ENCODE results near the gene ARL15.

DNA sequence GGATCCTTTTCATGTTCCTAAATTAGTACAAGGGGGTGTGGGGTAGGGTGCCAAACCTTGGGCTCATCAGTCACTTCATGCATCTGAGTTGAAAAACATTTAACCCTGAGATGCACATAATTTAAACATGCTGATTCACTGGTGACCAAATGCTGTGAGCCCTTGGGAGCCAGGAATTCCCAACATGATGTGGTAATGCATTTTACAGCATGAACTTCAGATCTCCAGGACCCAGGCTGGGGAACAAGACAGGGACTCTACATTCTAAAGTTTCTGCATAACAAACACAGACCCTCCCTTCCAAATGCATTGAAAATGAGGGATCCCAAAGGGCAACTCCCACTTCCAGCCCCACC, 427.7 kb downstream of the ARL15 start:
- TF ChIP-seq CTCF (IDR thresholded peaks at IDR 0.05): no peak
- no peak for TF ChIP-seq EP300 (IDR thresholded peaks at IDR 0.05)
